GOT3 (cell line): ENCODE results near the gene WDFY2.
"Not testable (repeated sequence)": the region's sequence is repeated elsewhere in the genome, so short reads cannot be mapped to it uniquely, and the experiment has no call there.

Source experiments
- DNase-seq: peaks from one replicate; lab custom pipeline; 2025; ENCODE audit warnings: mixed read lengths; lab: John Stamatoyannopoulos, UW

The WDFY2 gene

DNA sequence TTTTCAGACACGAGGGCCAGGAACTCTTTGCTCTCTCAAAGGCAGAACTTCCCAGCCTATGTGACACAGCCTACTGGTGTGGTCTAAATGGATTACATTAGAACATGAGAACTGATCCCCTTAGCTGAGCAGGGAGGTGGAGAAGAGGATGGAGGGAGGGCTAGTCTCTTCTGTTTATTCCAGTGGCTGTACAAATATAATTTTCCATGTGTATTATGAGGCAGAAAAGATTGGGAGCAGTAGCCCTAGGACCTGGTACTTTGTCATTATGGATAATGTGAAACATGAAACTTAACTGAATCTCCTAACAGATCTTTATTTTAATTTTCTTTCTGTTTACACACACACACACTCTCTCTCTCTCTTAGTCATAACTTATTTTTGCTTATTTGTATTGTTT lies 82.1 kb downstream of the WDFY2 start:
- DNase-seq, result no peak

DNA sequence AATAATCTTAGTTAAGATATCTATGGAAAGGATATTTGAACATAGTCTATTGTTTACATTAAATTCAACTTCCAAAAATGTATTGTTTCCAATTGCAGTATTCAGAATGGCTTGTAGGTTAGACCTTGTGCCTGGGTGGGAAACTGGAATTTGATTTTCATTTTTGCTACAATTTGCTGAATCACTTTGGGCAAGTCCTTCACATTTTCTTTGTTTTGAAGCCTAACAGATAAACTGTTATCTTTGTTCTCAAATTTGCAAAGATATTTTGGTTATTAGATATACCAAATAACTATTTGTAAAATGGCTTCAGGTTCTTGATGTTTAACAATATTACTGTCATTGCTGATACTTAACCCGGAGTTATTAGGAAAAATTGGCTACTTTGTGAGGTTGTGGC lies 82.6 kb downstream of the WDFY2 start:
- no peak for DNase-seq

DNA sequence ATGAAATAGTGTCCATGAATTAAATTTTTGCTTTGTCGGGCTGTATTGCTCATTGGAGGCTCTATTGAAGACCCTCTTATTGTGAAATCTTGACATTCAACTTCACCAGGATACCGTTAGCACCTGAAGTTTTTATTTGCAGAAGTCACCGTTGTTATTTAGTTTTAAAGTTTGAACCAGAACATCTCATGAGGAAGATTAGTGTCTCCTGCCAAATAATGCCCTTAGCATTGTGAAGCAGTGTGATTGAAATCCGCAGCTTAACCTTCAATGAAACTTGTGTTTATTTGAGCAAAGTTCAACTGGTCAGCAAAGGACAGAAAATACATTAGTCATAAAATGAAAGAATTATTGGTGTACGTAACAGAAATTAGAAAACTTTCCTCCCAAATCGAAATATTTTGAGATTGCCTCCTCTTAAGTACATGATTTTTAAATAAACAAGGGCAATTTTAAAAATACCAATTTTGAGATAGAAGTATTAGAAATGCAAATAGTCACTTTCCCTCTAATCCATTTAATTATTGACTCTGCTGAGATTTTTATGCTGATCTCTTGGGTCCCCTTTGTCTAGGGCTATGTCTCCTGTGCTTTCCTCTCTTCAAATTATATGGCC lies 84.4 kb downstream of the WDFY2 start:
- DNase-seq, result no peak

DNA sequence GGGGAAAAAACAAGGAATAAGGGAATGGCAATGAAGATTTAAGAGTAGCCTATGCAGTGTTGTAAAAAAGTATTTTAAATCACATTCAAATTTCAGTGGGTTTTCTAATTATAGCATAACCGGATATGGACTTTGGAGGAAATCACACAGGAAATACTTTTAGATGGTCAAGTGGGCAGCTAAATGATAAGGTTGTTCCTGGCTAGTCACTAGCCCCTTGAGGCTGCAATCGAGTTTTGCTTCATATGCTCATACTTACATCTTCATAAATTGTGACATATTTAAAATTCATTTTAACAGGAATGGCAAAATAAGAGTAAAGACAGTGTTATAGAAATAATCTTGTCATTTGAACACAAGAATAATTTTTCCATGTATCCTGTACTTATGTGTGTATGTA lies 88.9 kb downstream of the WDFY2 start:
- DNase-seq, result no peak

DNA sequence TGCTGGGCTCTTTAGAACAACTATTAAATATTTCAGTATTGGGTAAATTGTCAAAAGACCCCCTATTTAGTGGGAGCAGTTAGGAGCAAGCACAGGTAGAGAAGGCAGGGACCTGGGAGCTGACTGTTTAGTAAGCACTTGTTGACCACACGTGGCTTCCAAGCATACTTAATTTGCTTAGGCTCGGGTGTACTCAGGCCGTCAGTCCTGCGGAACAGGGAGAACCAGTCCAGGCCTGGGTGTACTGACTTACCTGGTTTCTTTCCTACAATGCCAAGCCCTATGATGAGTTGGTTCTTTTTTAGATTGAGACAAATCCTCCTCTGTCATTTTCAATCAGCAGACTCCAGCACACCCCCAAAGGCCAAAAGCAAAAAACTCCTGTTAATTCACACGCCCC lies 90.0 kb downstream of the WDFY2 start:
- no peak for DNase-seq

DNA sequence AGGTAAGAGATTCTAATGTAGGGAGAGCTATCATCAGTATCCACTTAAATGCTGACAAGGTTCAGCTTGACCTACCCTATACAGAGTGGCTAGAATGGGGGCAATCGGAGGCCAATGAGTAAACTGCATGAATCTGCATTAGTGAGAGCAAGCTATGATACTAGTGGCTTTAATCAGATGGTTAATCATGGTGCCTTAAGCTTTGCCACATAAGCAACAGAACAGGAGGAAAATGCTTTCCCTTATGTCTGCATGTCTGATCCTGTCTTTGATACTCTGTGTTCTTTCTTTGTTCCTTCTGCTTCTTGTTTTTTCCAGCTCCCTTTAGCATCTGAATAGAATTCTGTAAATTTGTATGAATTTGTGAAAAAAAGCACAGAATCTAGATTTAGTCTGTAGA lies 91.1 kb downstream of the WDFY2 start:
- DNase-seq, result no peak

DNA sequence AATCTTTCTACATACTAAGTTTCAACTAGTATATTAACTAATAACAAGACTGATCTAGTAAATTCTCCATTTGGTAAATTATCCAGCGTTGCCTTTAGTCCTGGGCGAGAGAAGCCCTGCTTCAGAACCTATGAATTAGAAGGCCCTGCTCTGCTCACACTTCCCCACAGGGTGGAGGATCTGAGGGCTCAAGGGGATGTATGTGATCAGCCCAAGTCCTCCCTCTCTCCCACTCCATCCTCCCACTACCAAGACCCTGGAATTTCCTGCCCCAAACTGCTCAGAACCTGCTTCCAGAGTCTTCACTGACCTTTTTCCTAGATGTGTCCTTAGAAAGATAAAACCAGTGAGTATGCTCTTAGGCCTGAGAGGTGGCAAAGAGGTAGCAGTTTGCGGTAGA lies 91.6 kb downstream of the WDFY2 start:
- DNase-seq, result no peak

DNA sequence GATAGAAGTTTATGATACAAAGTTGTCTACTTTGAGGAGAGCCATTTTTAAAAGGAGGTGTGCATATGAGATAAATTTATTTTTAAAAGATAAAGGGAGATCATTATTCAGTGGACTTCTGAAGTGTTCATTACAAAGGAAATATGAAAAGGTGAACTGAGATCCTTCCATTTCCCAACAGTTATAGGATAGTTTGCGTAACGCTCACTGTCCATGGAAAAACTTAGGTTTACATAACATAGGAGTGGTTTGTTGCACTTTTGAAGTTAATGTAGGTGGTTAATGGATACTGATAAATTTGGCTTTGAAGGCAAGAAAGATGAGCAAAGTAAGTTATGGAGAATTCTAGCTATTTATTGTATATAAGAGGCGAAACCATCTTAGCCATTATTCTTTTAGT lies 92.5 kb downstream of the WDFY2 start:
- no peak for DNase-seq

DNA sequence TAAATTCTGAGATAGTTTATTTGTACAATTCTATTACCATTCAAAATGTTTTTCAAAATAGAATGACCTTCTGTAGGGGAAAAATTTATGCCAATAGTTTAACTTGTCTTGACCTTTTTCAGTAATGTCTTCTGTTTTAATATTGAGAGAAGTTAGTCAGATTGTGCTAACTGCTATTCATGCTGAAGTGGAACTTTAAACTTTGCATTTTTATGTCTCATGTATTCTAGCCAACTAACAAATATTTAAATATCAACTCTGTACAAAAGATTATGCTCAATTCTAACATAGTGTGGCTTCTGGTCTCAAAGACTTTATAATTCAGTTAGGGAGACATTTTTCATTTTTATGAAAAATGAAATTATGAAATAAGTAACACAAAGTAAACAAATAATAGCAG lies 94.2 kb downstream of the WDFY2 start:
- DNase-seq, result no peak

DNA sequence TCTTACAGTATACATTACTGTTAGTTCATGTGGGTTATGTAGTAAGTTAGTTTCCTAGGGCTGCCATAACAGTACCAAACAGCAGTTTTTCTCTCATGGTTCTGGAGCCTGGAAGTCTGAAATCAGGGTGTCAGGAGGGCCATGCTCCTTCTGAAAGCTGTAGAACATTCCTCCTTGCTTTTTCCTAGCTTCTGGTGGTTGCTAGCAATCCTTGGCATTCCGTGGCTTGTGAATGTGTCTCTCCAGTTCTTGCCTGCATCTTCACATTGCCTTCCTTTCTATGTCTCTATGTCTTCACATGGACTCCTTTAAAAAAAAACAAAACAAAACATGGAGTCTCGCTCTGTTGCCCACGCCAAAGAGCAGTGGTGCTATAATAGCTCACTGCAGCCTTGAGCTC lies 95.4 kb downstream of the WDFY2 start:
- DNase-seq, result no peak

DNA sequence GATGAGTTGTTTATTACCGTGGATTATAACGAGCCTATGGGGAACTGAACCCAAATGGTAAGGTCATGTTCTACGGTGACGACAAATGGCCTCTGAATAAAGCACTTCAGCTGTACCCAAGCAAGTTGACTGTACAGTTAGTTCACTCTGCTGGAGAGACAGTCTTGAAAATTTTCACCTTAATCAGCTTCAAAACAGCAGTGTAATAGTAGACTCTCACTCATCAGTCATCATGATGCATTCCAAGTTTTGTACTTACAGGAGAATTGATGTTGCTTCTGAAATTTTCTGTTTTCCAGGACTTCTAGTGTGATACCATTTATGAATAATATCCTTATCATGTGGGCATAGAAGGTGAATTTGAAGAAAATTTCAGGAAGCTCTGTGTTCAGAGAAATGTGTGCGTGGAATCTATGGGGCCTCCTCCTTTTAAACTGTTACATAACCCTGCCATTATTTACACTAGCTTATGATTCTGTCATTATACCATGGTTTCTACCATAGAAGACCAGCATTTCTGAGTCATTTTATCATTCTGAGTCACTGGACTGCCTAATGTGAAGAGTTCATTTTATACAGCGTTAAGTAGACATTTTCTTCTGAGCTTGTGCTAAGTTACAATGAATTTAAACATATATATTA lies 96.9 kb downstream of the WDFY2 start:
- no peak for DNase-seq

DNA sequence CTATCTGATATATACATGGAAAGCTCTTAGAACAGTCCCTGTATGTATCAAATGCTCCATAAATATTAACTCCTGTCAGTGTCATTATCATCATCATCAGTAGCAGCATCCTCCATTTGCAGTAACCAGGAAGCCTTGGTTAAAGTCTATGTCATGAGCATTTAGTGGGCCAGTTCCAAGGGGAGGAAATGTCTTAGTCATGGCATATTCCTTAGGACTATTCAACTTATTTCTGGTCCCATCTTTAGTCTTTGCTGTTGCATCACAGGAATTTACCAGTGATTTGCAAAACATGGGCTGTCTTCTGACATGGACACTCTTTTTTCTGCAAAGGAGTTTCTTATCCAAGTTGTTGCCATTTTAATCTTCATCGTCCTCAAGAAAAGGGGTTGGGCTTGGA lies 98.4 kb downstream of the WDFY2 start:
- DNase-seq, result no peak

DNA sequence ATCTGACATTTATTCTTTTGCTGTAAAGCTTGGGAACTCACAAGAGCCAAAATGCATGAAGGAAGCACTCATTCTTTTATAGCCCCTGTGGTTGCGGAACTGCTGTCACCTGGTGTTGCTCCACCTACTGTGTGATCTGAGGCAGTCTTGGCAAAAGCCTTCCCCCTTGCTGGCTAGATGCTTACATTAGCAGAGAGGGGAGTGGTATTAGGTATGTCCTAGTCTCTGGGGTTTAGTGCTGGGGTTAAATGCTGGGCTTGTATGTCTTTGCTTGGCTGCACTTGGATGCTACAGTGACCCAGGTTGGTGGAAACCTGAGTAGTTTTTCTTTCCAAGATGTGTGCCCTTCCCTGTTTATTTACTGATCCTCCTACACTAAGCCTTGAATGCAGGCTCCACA lies 99.3 kb downstream of the WDFY2 start:
- no peak for DNase-seq

DNA sequence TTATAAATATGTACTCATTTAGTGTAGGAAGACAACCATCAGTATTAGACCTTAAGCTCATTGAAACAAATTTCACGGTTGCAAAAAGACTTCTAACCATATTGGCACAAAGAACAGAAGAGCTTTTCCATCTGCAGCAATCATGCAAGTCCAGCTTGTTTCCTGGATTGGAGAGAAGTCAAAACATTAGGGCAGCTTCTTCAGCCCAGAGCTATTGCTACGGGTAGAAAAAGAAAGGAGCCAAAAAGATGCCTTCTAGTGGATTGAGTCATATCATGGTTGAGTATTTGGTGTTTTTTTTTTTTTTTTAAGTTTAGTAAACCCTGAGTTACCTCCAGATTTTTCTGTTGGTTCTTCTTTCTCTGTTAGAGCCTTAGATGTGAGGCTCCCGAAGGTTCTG lies 99.8 kb downstream of the WDFY2 start:
- no peak for DNase-seq

DNA sequence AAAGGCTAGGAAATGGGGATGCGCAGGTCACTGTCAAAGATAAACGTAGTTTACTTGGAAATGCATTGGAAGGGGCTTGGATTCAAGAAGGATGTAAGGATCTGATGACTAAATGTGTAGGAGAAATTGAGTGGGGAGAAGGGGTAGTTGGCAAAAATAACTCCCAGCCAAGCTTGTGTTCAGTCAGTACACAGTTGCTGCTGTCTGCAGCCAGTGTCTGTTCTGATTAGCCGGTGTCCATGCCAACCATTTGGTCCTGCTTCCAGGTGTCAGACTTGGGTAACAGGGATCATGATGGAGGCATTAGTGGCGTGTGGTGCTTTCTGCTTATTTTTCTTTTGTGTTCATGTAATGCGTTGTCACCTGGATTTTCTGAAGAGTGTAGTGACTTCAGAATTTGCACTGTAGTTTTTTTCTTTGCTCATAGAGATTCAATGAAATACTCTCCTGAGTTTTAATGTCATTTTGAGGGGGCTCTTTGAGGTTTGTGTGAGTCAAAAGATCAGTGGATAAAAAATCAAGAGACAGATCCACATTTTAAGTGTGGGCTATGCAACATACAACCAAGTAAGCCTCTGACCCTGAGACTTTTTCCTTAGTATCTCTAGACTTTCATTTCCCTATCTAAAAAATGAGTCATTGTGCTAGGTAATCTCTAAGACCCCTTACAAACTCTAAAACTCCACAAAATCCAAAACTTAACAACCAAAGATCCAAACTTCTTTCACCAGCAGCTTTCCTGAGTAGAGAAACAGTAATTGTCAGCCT lies 103.9 kb downstream of the WDFY2 start:
- DNase-seq, result no peak

DNA sequence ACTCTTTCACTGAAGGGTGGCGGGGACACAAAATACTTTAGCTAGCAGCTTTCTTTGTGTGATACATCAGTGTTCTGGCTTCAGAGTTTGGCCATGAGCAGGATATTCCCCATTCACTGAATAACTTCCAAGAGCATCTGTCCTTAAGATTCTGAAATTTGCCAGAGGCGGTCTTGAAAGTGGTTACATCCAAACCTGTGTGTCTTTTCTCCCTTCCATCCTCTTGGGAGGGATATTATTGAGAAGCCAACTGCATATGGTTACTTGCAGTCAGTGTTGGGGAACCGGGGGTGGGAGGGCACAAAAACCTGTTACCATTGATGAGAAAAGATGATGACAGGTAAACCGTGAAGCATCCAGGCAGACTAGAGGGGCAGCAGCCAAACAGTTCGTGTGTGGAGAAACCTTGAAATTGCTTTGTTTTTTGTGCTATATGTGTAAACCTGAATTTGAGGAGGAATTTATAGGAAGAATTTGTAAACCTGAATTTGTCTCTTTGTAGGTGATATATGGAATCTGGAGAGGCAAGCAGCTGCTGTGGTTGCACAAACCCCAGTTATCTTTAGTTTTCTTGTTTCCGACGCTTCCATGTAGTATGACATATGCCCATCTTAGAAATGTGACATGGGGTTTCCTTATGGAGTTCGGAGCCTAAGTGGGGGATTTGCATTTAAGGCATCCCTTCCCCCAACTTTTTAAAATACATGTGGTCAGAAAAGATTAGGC lies 104.8 kb downstream of the WDFY2 start:
- no peak for DNase-seq

DNA sequence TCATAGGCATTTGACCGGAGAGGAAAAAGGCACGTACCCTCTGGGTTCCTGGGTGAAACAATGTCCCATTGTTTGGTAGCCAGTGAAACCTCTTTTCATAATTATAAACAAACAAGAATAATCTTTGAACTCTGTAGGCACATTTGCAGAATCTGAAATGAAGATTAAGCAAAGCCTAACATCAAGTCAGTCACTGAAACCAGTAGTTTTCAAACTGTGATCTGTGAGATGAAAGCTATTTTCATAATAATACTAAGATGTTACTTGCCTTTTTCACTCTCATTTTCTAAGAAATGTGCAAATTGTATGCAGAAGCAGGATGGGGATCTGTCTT lies 105.4 kb downstream of the WDFY2 start:
- no peak for DNase-seq

DNA sequence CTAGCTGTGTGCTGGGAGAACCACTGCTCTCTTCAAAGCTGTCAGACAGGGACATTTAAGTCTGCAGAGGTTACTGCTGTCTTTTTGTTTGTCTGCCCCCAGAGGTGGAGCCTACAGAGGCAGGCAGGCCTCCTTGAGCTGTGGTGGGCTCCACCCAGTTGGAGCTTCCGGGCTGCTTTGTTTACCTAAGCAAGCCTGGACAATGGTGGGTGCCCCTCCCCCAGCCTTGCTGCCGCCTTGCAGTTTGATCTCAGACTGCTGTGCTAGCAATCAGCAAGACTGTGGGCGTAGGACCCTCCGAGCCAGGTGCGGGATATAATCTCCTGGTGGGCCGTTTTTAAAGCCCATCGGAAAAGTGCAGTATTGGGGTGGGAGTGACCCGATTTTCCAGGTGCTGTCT lies 111.4 kb downstream of the WDFY2 start:
- not testable (repeated sequence) for DNase-seq

DNA sequence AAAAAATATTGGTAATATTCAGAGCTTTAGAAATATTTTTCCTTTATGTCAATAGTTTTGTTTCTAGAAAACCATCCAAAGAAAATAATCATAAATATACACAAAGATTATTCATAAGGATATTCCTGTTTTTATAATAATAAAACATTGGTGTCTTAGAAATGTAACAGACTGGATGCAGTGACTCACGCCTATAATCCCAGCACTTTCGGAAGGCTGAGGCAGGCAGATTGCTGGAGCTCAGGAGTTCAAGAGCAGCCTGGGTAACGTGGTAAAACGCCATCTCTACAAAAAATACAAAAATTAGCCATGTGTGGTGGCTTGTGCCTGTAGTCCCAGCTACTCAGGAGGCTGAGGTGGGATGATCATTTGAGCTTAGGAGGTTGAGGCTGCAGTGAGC lies 112.9 kb downstream of the WDFY2 start:
- DNase-seq, result no peak

DNA sequence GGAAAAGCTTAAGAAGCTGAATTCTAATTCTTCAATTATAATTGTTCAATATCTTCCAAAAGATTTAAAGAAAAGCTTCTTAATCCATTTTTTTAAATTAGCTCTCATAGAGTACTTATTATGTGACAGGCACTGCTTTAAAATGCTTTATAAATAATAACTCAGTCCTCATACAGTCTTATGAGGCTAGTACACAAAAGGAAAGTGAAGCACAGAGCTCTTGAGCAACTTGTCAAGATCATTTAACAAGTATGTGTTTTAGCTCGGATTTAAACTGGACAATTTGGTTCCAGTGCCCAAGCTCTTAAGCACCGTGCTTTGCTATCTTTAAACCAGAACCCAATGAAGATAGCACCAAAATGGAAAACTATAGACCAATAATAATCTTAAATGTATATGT lies 113.6 kb downstream of the WDFY2 start:
- DNase-seq, result no peak

DNA sequence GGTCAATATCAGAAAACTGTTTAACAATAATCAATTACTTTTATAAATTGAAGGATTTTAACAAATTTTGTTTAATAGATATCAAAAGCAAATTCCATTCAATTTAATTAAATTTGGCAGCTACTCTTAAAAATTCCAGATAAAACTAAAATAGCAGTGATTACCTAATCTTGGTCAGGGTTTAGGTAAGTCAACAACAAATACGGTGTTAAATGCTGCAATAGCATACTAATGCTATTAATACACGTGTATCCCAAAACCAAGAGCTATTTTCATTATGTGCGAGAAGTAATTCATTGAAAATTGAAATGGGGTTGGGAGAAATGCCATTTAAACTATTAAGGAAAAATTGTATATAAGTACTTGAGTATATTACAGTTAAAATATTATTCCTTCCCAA lies 114.1 kb downstream of the WDFY2 start:
- DNase-seq, result no peak

DNA sequence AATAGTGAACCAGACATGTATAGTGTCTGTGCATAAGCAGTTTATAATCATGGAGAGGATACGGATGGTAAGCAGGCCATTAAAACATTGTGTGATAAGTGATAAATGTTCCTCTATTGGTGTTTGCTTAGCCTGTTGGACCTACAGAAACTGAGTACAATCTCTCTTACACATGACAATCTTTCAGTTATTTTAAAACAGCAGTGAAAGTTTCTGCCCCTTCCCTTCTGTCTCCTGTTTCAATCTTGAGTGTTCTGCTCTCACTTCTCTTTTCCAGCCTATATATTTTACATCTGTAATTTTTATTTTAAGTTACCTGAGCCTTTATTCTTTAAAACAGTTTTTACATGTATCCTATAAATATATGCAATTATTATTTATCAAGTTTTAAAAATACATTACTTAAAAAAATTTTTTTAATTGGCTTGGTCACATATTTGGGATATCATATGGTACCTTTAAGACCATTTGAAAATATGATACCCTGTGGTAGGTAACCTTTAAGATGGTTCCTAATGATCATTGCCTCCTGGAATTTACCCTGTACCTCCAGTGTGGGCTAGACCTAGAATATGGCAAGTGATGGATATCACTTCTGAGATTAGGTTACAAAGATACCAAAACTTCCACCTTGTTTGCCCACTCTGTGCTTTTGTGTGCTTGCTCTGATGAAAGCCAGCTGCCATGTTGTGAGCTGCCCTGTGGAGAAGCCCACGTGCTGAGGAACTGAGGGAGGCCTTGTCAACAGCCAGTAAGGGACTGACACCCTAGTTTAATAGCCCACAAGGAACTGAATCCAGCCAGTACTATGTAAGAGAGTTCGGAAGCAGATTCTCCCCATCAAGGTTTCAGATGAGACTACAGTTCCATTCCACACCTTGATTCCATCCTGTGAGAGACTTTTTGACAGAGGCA lies 120.4 kb downstream of the WDFY2 start:
- no peak for DNase-seq
